ENCODE results near the gene PLPP2.
"Not testable (repeated sequence)": the region's sequence is repeated elsewhere in the genome, so short reads cannot be mapped to it uniquely, and the experiment has no call there.

PLPP2 gene

GRCh38 chr19:292281-292884 lies 1.2 kb upstream of the PLPP2 start:
- DNase-seq: no peak

- no peak for DNase-seq
Measured at GRCh38 chr19:291561-292280, 518 bp upstream of the PLPP2 start.

- peak in 1 of 2 experiments; percentile 88 for DNase-seq
Measured at GRCh38 chr19:290372-291005, 714 bp downstream of the PLPP2 start.

DNA sequence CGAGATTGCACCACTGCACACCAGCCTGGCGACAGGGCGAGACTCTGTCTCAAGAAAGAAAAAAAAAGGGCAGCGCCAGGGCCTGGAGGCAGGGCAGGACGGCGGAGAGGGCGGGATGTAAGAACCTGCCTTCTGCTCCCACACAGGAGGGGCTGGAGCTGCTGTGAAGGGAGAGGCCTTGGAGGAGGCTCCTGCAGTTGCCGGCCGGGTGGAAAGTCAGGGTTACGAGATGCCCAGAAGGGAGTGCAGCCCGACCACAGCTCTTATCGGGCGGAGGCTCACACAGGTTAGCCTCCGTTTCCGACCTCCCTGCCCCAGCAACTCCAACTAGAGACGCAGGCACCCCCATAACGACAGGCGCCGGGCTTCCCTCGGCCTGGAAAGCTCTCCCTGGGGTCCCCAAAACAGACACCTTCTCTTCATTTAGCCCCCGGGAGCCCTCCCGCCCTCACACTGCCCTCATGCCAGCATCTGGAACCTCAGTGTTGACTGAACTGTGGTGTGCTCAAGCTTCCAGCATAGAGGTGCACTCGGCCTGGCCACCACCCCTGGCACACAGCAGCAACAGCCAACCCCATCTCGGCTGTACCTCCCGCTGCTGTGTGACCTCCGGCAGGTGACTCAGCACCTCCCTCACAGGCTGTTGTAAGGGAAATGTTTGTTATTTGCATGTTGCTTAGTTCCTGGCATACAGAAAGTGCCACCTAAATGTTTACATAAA lies 1.4 kb downstream of the PLPP2 start:
- DNase-seq: peak; percentile 77 to 88

GRCh38 chr19:288911-289310 lies 2.3 kb downstream of the PLPP2 start:
- DNase-seq: no peak

- DNase-seq: no peak
Measured at GRCh38 chr19:287381-287871, 3.8 kb downstream of the PLPP2 start.

- no peak for DNase-seq
Measured at GRCh38 chr19:283395-283794, 7.8 kb downstream of the PLPP2 start.

GRCh38 chr19:282501-282900 lies 8.7 kb downstream of the PLPP2 start:
- DNase-seq: no peak

DNA sequence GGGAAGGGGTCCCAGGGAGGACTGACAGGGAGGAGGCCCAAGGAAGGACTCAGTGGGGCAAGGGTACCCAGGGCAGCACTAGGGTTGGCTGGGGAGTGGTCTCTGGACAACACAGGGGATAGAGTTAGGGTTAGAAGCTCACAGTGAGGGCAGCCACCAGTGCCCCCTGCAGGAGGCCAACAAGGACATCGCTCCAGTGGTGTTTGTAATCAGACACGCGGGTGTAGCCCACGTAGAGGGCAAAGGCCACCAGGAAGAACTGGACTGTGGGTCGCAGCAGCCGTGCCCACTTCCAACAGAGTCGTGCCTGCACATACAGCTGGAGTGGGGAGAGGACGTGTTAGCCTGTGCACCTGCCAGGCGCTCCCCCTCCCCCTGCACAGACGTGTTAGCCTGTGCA lies 9.2 kb downstream of the PLPP2 start:
- DNase-seq: no peak

- DNase-seq: no peak
Measured at GRCh38 chr19:281156-281853, 9.9 kb downstream of the PLPP2 start.

- no peak for DNase-seq
Measured at GRCh38 chr19:280541-281009, 10.6 kb downstream of the PLPP2 start.

DNA sequence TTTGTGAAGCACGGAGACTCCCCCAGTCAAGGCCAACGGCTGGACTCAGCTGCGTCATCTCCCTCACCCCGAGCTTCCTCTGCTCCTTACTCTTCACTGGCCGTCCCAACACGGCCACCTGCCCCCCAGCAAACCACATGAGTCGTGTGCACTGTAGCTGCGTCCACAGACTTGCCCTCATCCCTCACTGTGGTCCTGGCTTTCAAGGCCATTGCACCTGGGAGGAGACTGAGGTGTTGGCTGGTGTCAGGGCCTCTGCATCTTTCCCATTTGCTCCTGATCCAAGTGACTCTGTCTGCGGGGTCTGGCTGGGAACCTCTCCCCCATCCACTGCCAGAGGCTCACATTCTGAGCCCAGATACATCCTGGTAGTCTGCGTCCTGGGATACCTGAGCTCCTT lies 11.5 kb downstream of the PLPP2 start:
- no peak for DNase-seq

DNA sequence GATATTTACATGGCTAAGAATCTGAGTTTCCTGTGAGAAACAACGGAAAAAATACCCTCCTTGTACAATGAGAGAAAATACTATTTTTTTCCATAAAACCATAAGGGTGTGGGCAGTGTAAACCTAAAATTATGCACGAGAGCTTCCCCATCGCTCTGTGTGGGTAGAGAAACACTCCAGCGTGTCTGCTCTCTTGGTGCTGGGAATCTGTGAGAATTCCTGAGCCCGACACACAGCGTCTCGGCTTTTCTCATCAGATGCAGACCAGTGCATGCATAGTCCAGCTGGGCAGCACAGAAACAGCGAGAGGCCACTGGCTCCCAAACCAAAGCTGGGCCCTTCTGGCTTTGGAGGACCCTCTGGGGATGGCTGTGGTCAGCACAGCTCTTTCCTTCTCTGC lies 12.0 kb downstream of the PLPP2 start:
- DNase-seq: no peak

- DNase-seq: no peak
Measured at GRCh38 chr19:277581-278165, 13.5 kb downstream of the PLPP2 start.

GRCh38 chr19:277131-277530 lies 14.1 kb downstream of the PLPP2 start:
- no peak for DNase-seq

DNA sequence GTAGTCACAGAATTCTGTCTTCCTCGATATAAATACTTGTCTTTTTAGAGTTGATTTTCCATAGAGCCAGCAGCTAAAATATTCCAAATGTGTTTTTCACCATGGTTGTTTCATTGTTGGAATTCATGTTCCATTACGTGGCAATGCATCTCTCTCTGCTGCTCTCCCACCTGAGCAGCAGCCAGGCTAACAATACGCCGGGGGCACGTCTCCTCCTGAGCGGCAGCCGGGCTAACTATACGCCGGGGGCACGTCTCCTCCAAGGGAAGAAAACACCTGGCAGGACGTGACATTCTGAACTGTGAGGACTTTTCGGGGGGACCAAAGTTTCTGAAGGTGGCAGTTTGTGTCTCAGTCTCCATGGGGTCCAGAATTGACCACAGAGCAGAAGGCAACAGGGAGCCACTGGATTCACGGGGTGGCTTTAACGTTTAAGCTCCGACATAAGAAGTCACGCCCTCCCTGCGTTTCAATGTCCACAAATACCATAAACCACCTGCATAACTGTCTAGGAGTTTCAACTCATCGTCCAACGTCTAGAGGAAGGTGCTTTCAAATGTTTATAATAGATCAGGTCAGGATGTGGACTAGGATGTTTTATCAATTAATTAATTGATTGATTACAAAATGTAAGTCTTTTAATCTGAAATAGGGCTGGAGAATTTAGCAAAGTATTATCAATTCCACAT lies 15.1 kb downstream of the PLPP2 start:
- no peak for DNase-seq

DNA sequence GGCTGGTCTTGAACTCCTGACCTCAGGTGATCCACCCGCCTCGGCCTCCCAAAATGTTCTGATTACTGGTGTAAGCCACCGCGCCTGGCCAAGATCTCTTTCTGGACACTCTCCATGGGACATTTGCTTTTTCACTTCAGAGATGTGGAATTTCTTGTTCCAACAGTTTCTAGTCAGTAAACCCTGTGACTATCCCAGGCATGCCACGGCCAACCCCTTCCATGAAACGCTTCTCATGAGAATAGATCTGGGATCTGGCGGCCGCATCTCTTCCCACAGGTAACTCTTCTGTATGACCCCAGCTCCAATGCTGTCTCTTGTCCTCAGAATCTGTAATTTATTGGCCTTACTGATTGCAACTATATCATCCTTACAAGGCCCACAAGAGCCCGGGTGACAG lies 16.2 kb downstream of the PLPP2 start:
- DNase-seq: no peak

DNA sequence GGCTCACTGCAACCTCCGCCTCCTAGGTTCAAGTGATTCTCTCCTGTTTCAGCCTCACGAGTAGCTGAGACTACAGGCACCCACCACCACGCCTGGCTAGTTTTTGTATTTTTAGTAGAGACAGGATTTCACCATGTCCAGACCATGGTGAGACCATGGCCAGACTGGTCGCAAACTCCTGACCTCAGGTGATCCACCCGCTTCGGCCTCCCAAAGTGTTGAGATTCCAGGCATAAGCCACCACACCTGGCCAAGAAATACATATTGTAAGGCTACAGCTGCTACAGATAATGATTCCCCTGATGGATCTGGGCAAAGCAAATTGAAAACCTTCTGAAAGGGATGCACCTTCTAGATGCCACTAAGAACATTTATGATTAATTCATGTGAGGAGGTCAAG lies 17.8 kb downstream of the PLPP2 start:
- DNase-seq: no peak

DNA sequence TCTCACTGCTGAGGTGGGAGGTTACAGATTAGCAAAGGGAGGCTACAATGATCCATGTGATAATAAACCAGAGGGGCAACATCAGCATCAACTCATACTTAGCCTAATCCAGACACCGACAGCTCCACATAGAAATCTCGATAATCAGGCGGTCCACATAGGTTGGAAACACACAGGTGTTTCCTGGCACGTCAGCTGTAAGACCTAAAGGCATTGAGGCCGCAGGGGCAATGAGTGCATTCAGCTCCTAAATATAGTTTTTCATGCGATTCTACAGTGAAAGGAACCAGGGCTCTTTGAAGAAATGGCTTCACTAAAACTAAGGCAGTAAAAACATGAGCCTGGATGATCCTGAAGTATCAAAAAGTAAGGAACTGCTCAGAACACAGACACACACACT lies 19.3 kb downstream of the PLPP2 start:
- no peak for DNase-seq

- DNase-seq: not testable (repeated sequence)
Measured at GRCh38 chr19:270766-271318, 20.4 kb downstream of the PLPP2 start.

GRCh38 chr19:269241-269640 lies 22.0 kb downstream of the PLPP2 start:
- DNase-seq: no peak
